K562 (cell line): ENCODE results near the gene CSF1R. TPM values are rescaled to one million over a fixed set of nuclear protein-coding genes. Genes with fewer than 3 reads are reported as not detected.

Experiments used
- ESRRA ChIP-seq: fragments of 450-650 bp; IDR thresholded peaks from 2 replicates; pipeline ENCODE4 v1.6.1; 2014; ENCODE audit warnings: low read depth, mild to moderate bottlenecking, moderate library complexity, borderline replicate concordance
- SETDB1 ChIP-seq: IDR thresholded peaks from one replicate; pipeline ENCODE4 v1.6.1; 2012; ENCODE audit warnings: low read length, control low read depth, inconsistent platforms
- STAT5A ChIP-seq: IDR thresholded peaks from 2 replicates; pipeline ENCODE4 v1.6.1; 2012; ENCODE audit warnings: low read length, inconsistent platforms, borderline replicate concordance
- U2AF1 ChIP-seq: fragments of 200-400 bp; formaldehyde crosslinking; optimal IDR thresholded peaks from 2 replicates; pipeline ENCODE3; 2017; ENCODE audit warnings: mild to moderate bottlenecking, low read depth, low read length, moderate library complexity
- ZFX ChIP-seq: sonication (generic); formaldehyde crosslinking; IDR thresholded peaks from 2 replicates; pipeline ENCODE4 v1.8.0; 2022; ENCODE audit warnings: mild to moderate bottlenecking, missing genetic modification reagents, moderate library complexity
- ZNF133 ChIP-seq: fragments of 250-450 bp; sonication (Bioruptor Pico); IDR thresholded peaks from 2 replicates; pipeline ENCODE4 v1.4.0; 2020; ENCODE audit warnings: mild to moderate bottlenecking
- ZNF232 ChIP-seq: sonication (generic); formaldehyde crosslinking; IDR thresholded peaks from 2 replicates; pipeline ENCODE4 v1.8.0; 2022; ENCODE audit warnings: mild to moderate bottlenecking, missing genetic modification reagents
- ZNF75A ChIP-seq: fragments of 450-650 bp; formaldehyde crosslinking; IDR thresholded peaks from 2 replicates; pipeline ENCODE4 v1.4.0; 2020; ENCODE audit warnings: mild to moderate bottlenecking
- polyA plus RNA-seq, 8 experiments: library from polyadenylated mRNA; depleted of rRNA in 4 of 8; stranded (reverse) in 5 of 8; unstranded in 3 of 8; fragments of >200 nt; fragmentation: Nextera tagmentation in 2 of 8; fragmentation: Illumina TruSeq in 1 of 8; extraction: Ambion mirVana in 2 of 8; extraction: Trizol in 1 of 8; gene quantifications; 2 replicates each; pipeline versions ENCODE4 v1.2.1 to v1.2.3, GENCODE V29; 2011 to 2014; ENCODE audit warnings: inconsistent platforms in 1 of 8, missing spikeins in 1 of 8
- total RNA-seq, 7 experiments: library from RNA; depleted of rRNA in 6 of 7; stranded (reverse); fragments of >200 nt in 6 of 7; fragmentation: Illumina TruSeq in 2 of 7; extraction: Trizol in 2 of 7; gene quantifications; 2 replicates each; pipeline versions ENCODE4 v1.2.1 to v1.2.3, GENCODE V29; 2011 to 2021; ENCODE audit warnings: low replicate concordance in 1 of 7
- TF ChIP-seq, protein P1 (sequence below): sonication (generic); formaldehyde crosslinking; IDR thresholded peaks from 2 replicates; pipeline ENCODE4 v1.8.1; 2022; ENCODE audit warnings: missing genetic modification reagents
- TF ChIP-seq, protein P2 (sequence below): fragments of 450-650 bp; formaldehyde crosslinking; IDR thresholded peaks from 2 replicates; pipeline ENCODE4 v1.4.0; 2020; ENCODE audit warnings: mild to moderate bottlenecking, moderate library complexity
- TF ChIP-seq, protein P3 (sequence below), 2 experiments: fragments of 450-650 bp; formaldehyde crosslinking in 1 of 2; IDR thresholded peaks; 2 replicates each; pipeline versions ENCODE4 v1.4.0 to v1.6.1; 2014 to 2020; ENCODE audit warnings: mild to moderate bottlenecking in 2 of 2, borderline replicate concordance in 1 of 2, low read depth in 1 of 2
- TF ChIP-seq, protein P4 (sequence below): fragments of 450-650 bp; IDR thresholded peaks from 2 replicates; pipeline ENCODE4 v1.6.1; 2016; ENCODE audit warnings: missing biosample characterization, missing genetic modification characterization
- TF ChIP-seq, protein P5 (sequence below): sonication (generic); formaldehyde crosslinking; IDR thresholded peaks from 2 replicates; pipeline ENCODE4 v1.8.1; 2022; ENCODE audit warnings: missing genetic modification reagents

The CSF1R gene
- total and polyA plus RNA-seq, 9 of the 15 experiments (the other 6 are each of a cell fraction or from before 2014, with no cell fraction given), result 0.03 to 0.64 (median 0.20) TPM; not detected in 6

DNA sequence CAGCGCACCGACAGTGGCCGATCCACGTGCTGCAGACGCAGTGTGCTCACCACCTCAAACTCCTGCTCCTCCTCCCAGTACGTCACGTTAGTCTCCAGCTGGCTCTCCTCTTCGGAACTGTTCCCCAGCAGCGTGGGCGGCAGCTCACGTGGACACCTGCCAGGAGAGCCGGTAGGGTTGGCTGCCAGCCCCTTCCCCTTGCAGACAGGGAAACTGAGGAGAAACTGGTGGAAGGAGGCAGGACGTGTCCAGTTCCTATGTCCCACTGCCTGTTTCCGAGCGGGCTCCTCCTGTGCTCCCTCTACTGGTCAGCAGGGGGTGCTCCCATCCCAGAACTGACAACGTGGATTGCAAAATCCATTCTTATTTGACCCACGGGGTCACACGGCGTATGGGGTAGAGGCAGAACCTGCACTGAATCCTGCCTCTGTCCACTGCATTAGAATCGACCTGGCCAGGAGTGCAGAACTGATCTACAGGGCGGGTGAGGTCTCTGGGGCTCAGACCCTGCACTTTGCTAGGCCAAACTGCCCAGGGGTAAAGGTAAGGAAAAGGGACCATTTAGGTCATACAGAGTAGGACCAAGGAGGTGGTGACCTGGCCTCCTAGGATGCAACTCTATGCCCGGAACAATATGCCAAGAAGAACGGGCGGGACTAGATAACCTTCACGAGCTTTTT is 43.6 kb upstream of the CSF1R start (continued):
- no peak for TF ChIP-seq STAT5A
- TF ChIP-seq U2AF1, result no peak
- TF ChIP-seq ZNF133 (CRISPR knock-in tag), result no peak
- TF ChIP-seq, protein P1, sequence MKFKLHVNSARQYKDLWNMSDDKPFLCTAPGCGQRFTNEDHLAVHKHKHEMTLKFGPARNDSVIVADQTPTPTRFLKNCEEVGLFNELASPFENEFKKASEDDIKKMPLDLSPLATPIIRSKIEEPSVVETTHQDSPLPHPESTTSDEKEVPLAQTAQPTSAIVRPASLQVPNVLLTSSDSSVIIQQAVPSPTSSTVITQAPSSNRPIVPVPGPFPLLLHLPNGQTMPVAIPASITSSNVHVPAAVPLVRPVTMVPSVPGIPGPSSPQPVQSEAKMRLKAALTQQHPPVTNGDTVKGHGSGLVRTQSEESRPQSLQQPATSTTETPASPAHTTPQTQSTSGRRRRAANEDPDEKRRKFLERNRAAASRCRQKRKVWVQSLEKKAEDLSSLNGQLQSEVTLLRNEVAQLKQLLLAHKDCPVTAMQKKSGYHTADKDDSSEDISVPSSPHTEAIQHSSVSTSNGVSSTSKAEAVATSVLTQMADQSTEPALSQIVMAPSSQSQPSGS (CRISPR knock-in tag), result no peak
- TF ChIP-seq, protein P2, sequence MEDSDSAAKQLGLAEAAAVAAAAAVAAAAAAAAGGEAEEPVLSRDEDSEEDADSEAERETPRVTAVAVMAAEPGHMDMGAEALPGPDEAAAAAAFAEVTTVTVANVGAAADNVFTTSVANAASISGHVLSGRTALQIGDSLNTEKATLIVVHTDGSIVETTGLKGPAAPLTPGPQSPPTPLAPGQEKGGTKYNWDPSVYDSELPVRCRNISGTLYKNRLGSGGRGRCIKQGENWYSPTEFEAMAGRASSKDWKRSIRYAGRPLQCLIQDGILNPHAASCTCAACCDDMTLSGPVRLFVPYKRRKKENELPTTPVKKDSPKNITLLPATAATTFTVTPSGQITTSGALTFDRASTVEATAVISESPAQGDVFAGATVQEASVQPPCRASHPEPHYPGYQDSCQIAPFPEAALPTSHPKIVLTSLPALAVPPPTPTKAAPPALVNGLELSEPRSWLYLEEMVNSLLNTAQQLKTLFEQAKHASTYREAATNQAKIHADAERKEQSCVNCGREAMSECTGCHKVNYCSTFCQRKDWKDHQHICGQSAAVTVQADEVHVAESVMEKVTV (CRISPR knock-in tag), result peak; percentile 92
- TF ChIP-seq, protein P3, sequence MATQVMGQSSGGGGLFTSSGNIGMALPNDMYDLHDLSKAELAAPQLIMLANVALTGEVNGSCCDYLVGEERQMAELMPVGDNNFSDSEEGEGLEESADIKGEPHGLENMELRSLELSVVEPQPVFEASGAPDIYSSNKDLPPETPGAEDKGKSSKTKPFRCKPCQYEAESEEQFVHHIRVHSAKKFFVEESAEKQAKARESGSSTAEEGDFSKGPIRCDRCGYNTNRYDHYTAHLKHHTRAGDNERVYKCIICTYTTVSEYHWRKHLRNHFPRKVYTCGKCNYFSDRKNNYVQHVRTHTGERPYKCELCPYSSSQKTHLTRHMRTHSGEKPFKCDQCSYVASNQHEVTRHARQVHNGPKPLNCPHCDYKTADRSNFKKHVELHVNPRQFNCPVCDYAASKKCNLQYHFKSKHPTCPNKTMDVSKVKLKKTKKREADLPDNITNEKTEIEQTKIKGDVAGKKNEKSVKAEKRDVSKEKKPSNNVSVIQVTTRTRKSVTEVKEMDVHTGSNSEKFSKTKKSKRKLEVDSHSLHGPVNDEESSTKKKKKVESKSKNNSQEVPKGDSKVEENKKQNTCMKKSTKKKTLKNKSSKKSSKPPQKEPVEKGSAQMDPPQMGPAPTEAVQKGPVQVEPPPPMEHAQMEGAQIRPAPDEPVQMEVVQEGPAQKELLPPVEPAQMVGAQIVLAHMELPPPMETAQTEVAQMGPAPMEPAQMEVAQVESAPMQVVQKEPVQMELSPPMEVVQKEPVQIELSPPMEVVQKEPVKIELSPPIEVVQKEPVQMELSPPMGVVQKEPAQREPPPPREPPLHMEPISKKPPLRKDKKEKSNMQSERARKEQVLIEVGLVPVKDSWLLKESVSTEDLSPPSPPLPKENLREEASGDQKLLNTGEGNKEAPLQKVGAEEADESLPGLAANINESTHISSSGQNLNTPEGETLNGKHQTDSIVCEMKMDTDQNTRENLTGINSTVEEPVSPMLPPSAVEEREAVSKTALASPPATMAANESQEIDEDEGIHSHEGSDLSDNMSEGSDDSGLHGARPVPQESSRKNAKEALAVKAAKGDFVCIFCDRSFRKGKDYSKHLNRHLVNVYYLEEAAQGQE (IDR thresholded peaks at IDR 0.05; ENCODE audit: borderline replicate concordance), result peak; percentile 89
- TF ChIP-seq, protein P3 (CRISPR knock-in tag; IDR thresholded peaks at IDR 0.05; ENCODE audit: low read depth), result no peak
- no peak for TF ChIP-seq ZNF75A (CRISPR knock-in tag)
- peak; percentile 52; the same call in 1 of the 2 replicates for TF ChIP-seq ESRRA
- no peak for TF ChIP-seq ZNF232 (CRISPR knock-in tag)
- TF ChIP-seq SETDB1, result no peak
- TF ChIP-seq, protein P4, sequence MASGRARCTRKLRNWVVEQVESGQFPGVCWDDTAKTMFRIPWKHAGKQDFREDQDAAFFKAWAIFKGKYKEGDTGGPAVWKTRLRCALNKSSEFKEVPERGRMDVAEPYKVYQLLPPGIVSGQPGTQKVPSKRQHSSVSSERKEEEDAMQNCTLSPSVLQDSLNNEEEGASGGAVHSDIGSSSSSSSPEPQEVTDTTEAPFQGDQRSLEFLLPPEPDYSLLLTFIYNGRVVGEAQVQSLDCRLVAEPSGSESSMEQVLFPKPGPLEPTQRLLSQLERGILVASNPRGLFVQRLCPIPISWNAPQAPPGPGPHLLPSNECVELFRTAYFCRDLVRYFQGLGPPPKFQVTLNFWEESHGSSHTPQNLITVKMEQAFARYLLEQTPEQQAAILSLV, result peak; percentile 75
- TF ChIP-seq, protein P5, sequence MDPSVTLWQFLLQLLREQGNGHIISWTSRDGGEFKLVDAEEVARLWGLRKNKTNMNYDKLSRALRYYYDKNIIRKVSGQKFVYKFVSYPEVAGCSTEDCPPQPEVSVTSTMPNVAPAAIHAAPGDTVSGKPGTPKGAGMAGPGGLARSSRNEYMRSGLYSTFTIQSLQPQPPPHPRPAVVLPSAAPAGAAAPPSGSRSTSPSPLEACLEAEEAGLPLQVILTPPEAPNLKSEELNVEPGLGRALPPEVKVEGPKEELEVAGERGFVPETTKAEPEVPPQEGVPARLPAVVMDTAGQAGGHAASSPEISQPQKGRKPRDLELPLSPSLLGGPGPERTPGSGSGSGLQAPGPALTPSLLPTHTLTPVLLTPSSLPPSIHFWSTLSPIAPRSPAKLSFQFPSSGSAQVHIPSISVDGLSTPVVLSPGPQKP (CRISPR knock-in tag), result no peak
- TF ChIP-seq ZFX, result no peak
